ENCODE measurements around the gene CYP2C18.

DNA sequence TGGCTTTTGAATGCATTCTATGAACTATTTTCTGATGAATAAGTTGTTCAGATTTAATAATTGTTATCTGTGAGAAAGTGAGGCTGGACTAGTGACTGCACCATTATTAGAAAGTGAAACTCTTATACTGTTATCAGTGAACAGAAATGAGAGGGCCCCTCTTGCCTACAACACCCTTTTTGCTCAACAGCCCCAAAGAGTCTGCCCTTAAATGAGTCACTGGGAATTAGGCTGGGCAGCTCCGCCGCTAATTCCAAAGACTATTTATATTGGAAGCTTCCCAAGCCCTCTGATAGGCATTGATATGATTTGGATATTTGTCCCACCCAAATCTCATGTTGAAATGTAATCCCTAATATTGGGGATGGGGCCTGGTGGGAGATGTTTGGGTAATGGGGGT, 7.0 kb upstream of the CYP2C18 start:
- TF ChIP-seq CTCF (IDR thresholded peaks at IDR 0.05 in 4 of 5, conservative IDR thresholded peaks at IDR 0.05 in 1 of 5) (no peak), POLR2A (IDR thresholded peaks at IDR 0.05) (no peak)

Measured in gastrocnemius medialis (tissue), 4 donors.